ENCODE results near the gene RAP1A.
"Not testable (repeated sequence)": the region's sequence is repeated elsewhere in the genome, so short reads cannot be mapped to it uniquely, and the experiment has no call there.

RAP1A gene

DNA sequence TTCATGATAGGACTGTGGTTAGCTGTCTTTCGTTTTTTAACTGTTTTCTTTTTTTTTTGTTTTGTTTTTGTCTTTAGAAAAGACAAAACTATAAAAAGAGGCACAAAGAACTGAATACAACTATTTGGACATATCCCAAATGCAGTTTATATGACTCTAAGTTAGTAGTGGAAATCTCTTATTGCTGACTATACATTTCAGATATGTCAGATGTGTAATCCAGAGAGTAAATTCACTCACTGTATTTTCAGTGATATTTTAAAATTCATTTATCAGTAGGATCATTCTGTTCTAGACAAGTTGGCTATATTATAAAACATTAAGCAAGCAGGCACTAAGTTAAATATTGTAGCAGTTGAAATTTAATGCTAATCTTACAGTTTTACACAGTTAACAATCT is 5.7 kb downstream of the RAP1A start:
- H3K79me2 ChIP-seq (ENCODE audit: control insufficient read depth, insufficient read depth, low read length) = peaks cover 40% of the 10 kb centered on the region
- no peak overlapping the region for H3K4me3 ChIP-seq (ENCODE audit: low read length)
- no CpG with 5 or more reads among the region's 1 CpG for WGBS (ENCODE audit: extremely low coverage, insufficient coverage, low lambda C conversion rate)
- H2BK5ac ChIP-seq (ENCODE audit: low read length) = no peak overlapping the region
- peaks cover 2% of the 10 kb centered on the region for H3K4me1 ChIP-seq (ENCODE audit: control insufficient read depth, low read depth, low read length)
- no peak overlapping the region for H3K23ac ChIP-seq (ENCODE audit: low read length)
- H3K9ac ChIP-seq (ENCODE audit: low read length) = no peak overlapping the region
- peaks cover 11% of the 10 kb centered on the region for H3K79me1 ChIP-seq (ENCODE audit: low read length)
- H2BK120ac ChIP-seq (ENCODE audit: low read depth, low read length) = no peak overlapping the region
- H2BK15ac ChIP-seq (replicated peaks; ENCODE audit: low read depth) = no peak overlapping the region
- no peak overlapping the region for H3K18ac ChIP-seq (ENCODE audit: low read length)
- no peak overlapping the region for H4K5ac ChIP-seq (ENCODE audit: low read length)
- H3K4ac ChIP-seq (ENCODE audit: low read depth, low read length) = no peak overlapping the region
- H3K27me3 ChIP-seq (ENCODE audit: insufficient read depth, low read length, poor library complexity) = no peaks in the 10 kb centered on the region
- no peak for DNase-seq
- no peak overlapping the region for H4K8ac ChIP-seq (ENCODE audit: low read depth, low read length)
- no peak overlapping the region for H3K27ac ChIP-seq (ENCODE audit: low read depth, low read length)
- no peak overlapping the region for H2AK5ac ChIP-seq (ENCODE audit: low read length)
- no peak overlapping the region for H3K4me2 ChIP-seq (ENCODE audit: low read length)
- H3K36me3 ChIP-seq (ENCODE audit: control insufficient read depth, insufficient read depth, low read length) = no peaks in the 10 kb centered on the region
- H3K56ac ChIP-seq (ENCODE audit: low read length) = no peak overlapping the region

- H3K23ac ChIP-seq (ENCODE audit: low read length) = no peak overlapping the region
- peaks cover 23% of the 10 kb centered on the region for H3K79me2 ChIP-seq (ENCODE audit: control insufficient read depth, insufficient read depth, low read length)
- H2BK15ac ChIP-seq (replicated peaks; ENCODE audit: low read depth) = no peak overlapping the region
- no peak overlapping the region for H3K4ac ChIP-seq (ENCODE audit: low read depth, low read length)
- DNase-seq = peak; percentile 25
- no peak overlapping the region for H3K4me3 ChIP-seq (ENCODE audit: low read length)
- no peak overlapping the region for H4K5ac ChIP-seq (ENCODE audit: low read length)
- H3K9ac ChIP-seq (ENCODE audit: low read length) = no peak overlapping the region
- no peak overlapping the region for H2AK5ac ChIP-seq (ENCODE audit: low read length)
- no CpG with 5 or more reads among the region's 2 CpGs for WGBS (ENCODE audit: extremely low coverage, insufficient coverage, low lambda C conversion rate)
- no peak overlapping the region for H2BK120ac ChIP-seq (ENCODE audit: low read depth, low read length)
- H3K27ac ChIP-seq (ENCODE audit: low read depth, low read length) = no peak overlapping the region
- no peak overlapping the region for H2BK5ac ChIP-seq (ENCODE audit: low read length)
- H3K4me1 ChIP-seq (ENCODE audit: control insufficient read depth, low read depth, low read length) = no peaks in the 10 kb centered on the region
- peaks cover 10% of the 10 kb centered on the region for H3K79me1 ChIP-seq (ENCODE audit: low read length)
- H4K8ac ChIP-seq (ENCODE audit: low read depth, low read length) = no peak overlapping the region
- H3K36me3 ChIP-seq (ENCODE audit: control insufficient read depth, insufficient read depth, low read length) = no peaks in the 10 kb centered on the region
- no peak overlapping the region for H3K4me2 ChIP-seq (ENCODE audit: low read length)
- H3K18ac ChIP-seq (ENCODE audit: low read length) = no peak overlapping the region
- no peak overlapping the region for H3K56ac ChIP-seq (ENCODE audit: low read length)
- no peaks in the 10 kb centered on the region for H3K27me3 ChIP-seq (ENCODE audit: insufficient read depth, low read length, poor library complexity)
Observed at GRCh38 chr1:111628153-111628552, 8.6 kb downstream of the RAP1A start.

- no peak overlapping the region for H3K4me3 ChIP-seq (ENCODE audit: low read length)
- WGBS (ENCODE audit: extremely low coverage, insufficient coverage, low lambda C conversion rate) = no CpG with 5 or more reads among the region's 4 CpGs
Observed at GRCh38 chr1:111629190-111629954, 9.8 kb downstream of the RAP1A start.

GRCh38 chr1:111630567-111630966 is 11.0 kb downstream of the RAP1A start:
- H3K9ac ChIP-seq (ENCODE audit: low read length) = no peak overlapping the region
- no peak overlapping the region for H4K5ac ChIP-seq (ENCODE audit: low read length)
- H3K23ac ChIP-seq (ENCODE audit: low read length) = no peak overlapping the region
- H3K27ac ChIP-seq (ENCODE audit: low read depth, low read length) = no peak overlapping the region
- H4K8ac ChIP-seq (ENCODE audit: low read depth, low read length) = no peak overlapping the region
- H3K56ac ChIP-seq (ENCODE audit: low read length) = no peak overlapping the region
- no peak overlapping the region for H2BK5ac ChIP-seq (ENCODE audit: low read length)
- H3K27me3 ChIP-seq (ENCODE audit: insufficient read depth, low read length, poor library complexity) = no peaks in the 10 kb centered on the region
- H3K4me2 ChIP-seq (ENCODE audit: low read length) = no peak overlapping the region
- H3K4ac ChIP-seq (ENCODE audit: low read depth, low read length) = no peak overlapping the region
- no peak overlapping the region for H3K4me3 ChIP-seq (ENCODE audit: low read length)
- H2AK5ac ChIP-seq (ENCODE audit: low read length) = no peak overlapping the region
- 100% methylated on average over 1 of the region's 2 CpGs for WGBS (ENCODE audit: extremely low coverage, insufficient coverage, low lambda C conversion rate)
- H2BK15ac ChIP-seq (replicated peaks; ENCODE audit: low read depth) = no peak overlapping the region
- DNase-seq = no peak
- no peaks in the 10 kb centered on the region for H3K36me3 ChIP-seq (ENCODE audit: control insufficient read depth, insufficient read depth, low read length)
- no peaks in the 10 kb centered on the region for H3K4me1 ChIP-seq (ENCODE audit: control insufficient read depth, low read depth, low read length)
- peaks cover 7% of the 10 kb centered on the region for H3K79me1 ChIP-seq (ENCODE audit: low read length)
- H3K18ac ChIP-seq (ENCODE audit: low read length) = no peak overlapping the region
- H2BK120ac ChIP-seq (ENCODE audit: low read depth, low read length) = no peak overlapping the region
- peaks cover 20% of the 10 kb centered on the region for H3K79me2 ChIP-seq (ENCODE audit: control insufficient read depth, insufficient read depth, low read length)

More at GRCh38 chr1:111629190-111629954, 9.8 kb downstream of the RAP1A start:
- Histone ChIP-seq H2BK5ac (ENCODE audit: low read length) (no peak overlapping the region), H3K36me3 (ENCODE audit: control insufficient read depth, insufficient read depth, low read length) (no peaks in the 10 kb centered on the region), H3K27me3 (ENCODE audit: insufficient read depth, low read length, poor library complexity) (no peaks in the 10 kb centered on the region), H3K79me2 (ENCODE audit: control insufficient read depth, insufficient read depth, low read length) (peaks cover 21% of the 10 kb centered on the region), H3K4me2 (ENCODE audit: low read length) (no peak overlapping the region), H4K8ac (ENCODE audit: low read depth, low read length) (no peak overlapping the region), H3K27ac (ENCODE audit: low read depth, low read length) (no peak overlapping the region), H3K79me1 (ENCODE audit: low read length) (peaks cover 8% of the 10 kb centered on the region), H3K9ac (ENCODE audit: low read length) (no peak overlapping the region), H3K23ac (ENCODE audit: low read length) (no peak overlapping the region), H4K5ac (ENCODE audit: low read length) (no peak overlapping the region), H3K18ac (ENCODE audit: low read length) (no peak overlapping the region), H2BK15ac (replicated peaks; ENCODE audit: low read depth) (no peak overlapping the region), H2BK120ac (ENCODE audit: low read depth, low read length) (no peak overlapping the region), H3K4me1 (ENCODE audit: control insufficient read depth, low read depth, low read length) (no peaks in the 10 kb centered on the region), H2AK5ac (ENCODE audit: low read length) (no peak overlapping the region), H3K56ac (ENCODE audit: low read length) (no peak overlapping the region), H3K4ac (ENCODE audit: low read depth, low read length) (no peak overlapping the region)
- no peak for DNase-seq

- Histone ChIP-seq H2BK120ac (ENCODE audit: low read depth, low read length) (no peak overlapping the region), H3K4me1 (ENCODE audit: control insufficient read depth, low read depth, low read length) (no peaks in the 10 kb centered on the region), H2BK15ac (replicated peaks; ENCODE audit: low read depth) (no peak overlapping the region), H3K56ac (ENCODE audit: low read length) (no peak overlapping the region), H3K79me1 (ENCODE audit: low read length) (peaks cover 7% of the 10 kb centered on the region), H3K4ac (ENCODE audit: low read depth, low read length) (no peak overlapping the region), H3K23ac (ENCODE audit: low read length) (no peak overlapping the region), H4K8ac (ENCODE audit: low read depth, low read length) (no peak overlapping the region), H3K36me3 (ENCODE audit: control insufficient read depth, insufficient read depth, low read length) (no peaks in the 10 kb centered on the region), H3K18ac (ENCODE audit: low read length) (no peak overlapping the region), H3K27ac (ENCODE audit: low read depth, low read length) (no peak overlapping the region), H3K4me3 (ENCODE audit: low read length) (no peak overlapping the region), H3K79me2 (ENCODE audit: control insufficient read depth, insufficient read depth, low read length) (peaks cover 18% of the 10 kb centered on the region), H3K9ac (ENCODE audit: low read length) (no peak overlapping the region), H3K27me3 (ENCODE audit: insufficient read depth, low read length, poor library complexity) (no peaks in the 10 kb centered on the region), H2AK5ac (ENCODE audit: low read length) (no peak overlapping the region), H4K5ac (ENCODE audit: low read length) (no peak overlapping the region), H2BK5ac (ENCODE audit: low read length) (no peak overlapping the region), H3K4me2 (ENCODE audit: low read length) (no peak overlapping the region)
- DNase-seq = no peak
- WGBS (ENCODE audit: extremely low coverage, insufficient coverage, low lambda C conversion rate) = no CpG with 5 or more reads among the region's 2 CpGs
Observed at GRCh38 chr1:111631502-111631901, 11.9 kb downstream of the RAP1A start.

DNA sequence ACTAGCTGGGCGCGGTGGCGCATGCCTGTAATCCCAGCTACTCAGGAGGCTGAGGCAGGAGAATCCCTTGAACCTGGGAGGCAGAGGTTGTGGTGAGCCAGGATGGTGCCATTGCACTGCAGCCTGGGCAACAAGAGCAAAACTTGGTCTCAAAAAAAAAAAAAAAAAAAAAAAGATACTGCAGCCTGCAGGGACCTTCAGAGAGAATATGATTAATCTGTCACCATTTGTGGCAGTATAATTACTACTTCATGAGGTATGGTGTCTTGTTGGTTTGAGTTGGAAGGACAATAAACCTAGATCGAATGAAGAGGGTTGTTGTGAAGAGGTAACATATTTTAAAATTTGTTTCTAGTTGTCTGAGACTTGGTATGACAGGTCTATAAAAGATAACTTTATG is 13.2 kb downstream of the RAP1A start:
- H3K56ac ChIP-seq (ENCODE audit: low read length); H3K4me3 ChIP-seq (ENCODE audit: low read length); H3K4me2 ChIP-seq (ENCODE audit: low read length); H3K4ac ChIP-seq (ENCODE audit: low read depth, low read length); H3K9ac ChIP-seq (ENCODE audit: low read length); H4K8ac ChIP-seq (ENCODE audit: low read depth, low read length); H2BK120ac ChIP-seq (ENCODE audit: low read depth, low read length); H3K27me3 ChIP-seq (ENCODE audit: insufficient read depth, low read length, poor library complexity); H2AK5ac ChIP-seq (ENCODE audit: low read length); H2BK15ac ChIP-seq (replicated peaks; ENCODE audit: low read depth); H3K27ac ChIP-seq (ENCODE audit: low read depth, low read length); H3K4me1 ChIP-seq (ENCODE audit: control insufficient read depth, low read depth, low read length); DNase-seq; H3K18ac ChIP-seq (ENCODE audit: low read length); H3K23ac ChIP-seq (ENCODE audit: low read length); H4K5ac ChIP-seq (ENCODE audit: low read length); H2BK5ac ChIP-seq (ENCODE audit: low read length); H3K36me3 ChIP-seq (ENCODE audit: control insufficient read depth, insufficient read depth, low read length); H3K79me1 ChIP-seq (ENCODE audit: low read length): not testable (repeated sequence)
- 100% methylated on average over 1 of the region's 4 CpGs for WGBS (ENCODE audit: extremely low coverage, insufficient coverage, low lambda C conversion rate)
- peaks cover 13% of the 10 kb centered on the region for H3K79me2 ChIP-seq (ENCODE audit: control insufficient read depth, insufficient read depth, low read length)

Data from mesendoderm (in vitro differentiated cells).